HepG2 (cell line): ENCODE data around the gene VPS18. TPM values are rescaled to one million over a fixed set of nuclear protein-coding genes. Genes with fewer than 3 reads are reported as not detected.

ENCODE experiments used
- ATAC-seq: fragments of 200-7000 bp; cut with Tn5 transposase; 3 replicates; pipeline ENCODE4 v1.9.1; 2020; ENCODE audit warnings: mild to moderate bottlenecking, moderate library complexity
- BruUV-seq: library from RNA; stranded (reverse); fragments of 400-500 nt; replicated peaks from 2 replicates; lab custom pipeline; 2021; lab: Mats Ljungman, UMichigan
- CTCF ChIA-PET: fragments of 300-600 bp; formaldehyde crosslinking; extraction: SDS; loops from one replicate; lab custom pipeline; 2021; ENCODE audit warnings: low total read pairs, inconsistent platforms, low intra/inter-chr PET ratio; lab: Yijun Ruan, JAX
- POLR2A ChIA-PET: fragments of 350-600 bp; sonication (Branson Sonifier 250); formaldehyde crosslinking; loops from one replicate; lab custom pipeline; 2020; ENCODE audit warnings: antibody characterized with exemption, inconsistent platforms; lab: Yijun Ruan, JAX
- DNase-seq: peaks from one replicate; pipeline ENCODE4 v3.0.0-alpha.2; 2015; ENCODE audit warnings: low spot score
- FAIRE-seq: peaks from 3 replicates; lab custom pipeline; 2011; peaks lifted over from hg19 to GRCh38; lab: Jason Lieb, UNC
- H2AFZ ChIP-seq: one replicate; pipeline ENCODE4 v1.6.1; 2011; ENCODE audit warnings: low read length, inconsistent platforms
- H3K27ac ChIP-seq: fragments of 300-600 bp; 3 replicates; pipeline ENCODE4 v1.8.0; 2011; ENCODE audit warnings: mixed run types, mild to moderate bottlenecking, mixed read lengths, low read length, inconsistent platforms; ENCODE audit not compliant: insufficient read depth; ENCODE audit errors: extremely low read length
- H3K27me3 ChIP-seq, 2 experiments: fragments of 200-600 bp in 1 of 2; 2 replicates in 1 of 2; 3 replicates in 1 of 2; pipeline versions ENCODE4 v1.6.0 to v1.8.0; 2011; ENCODE audit warnings: low read length in 2 of 2, mild to moderate bottlenecking in 2 of 2, moderate library complexity in 2 of 2, inconsistent platforms in 1 of 2; ENCODE audit not compliant: insufficient read depth in 2 of 2, control insufficient read depth in 1 of 2
- H3K36me3 ChIP-seq, 2 experiments: fragments of 200-600 bp in 1 of 2; replicated peaks in 1 of 2; 2 replicates in 1 of 2; 3 replicates in 1 of 2; pipeline versions ENCODE4 v1.5.1 to v1.8.0; 2011; ENCODE audit warnings: low read length in 2 of 2, inconsistent platforms in 1 of 2; ENCODE audit not compliant: insufficient read depth in 2 of 2, control insufficient read depth in 1 of 2
- H3K4me1 ChIP-seq: 2 replicates; pipeline ENCODE4 v1.5.1; 2012; ENCODE audit warnings: low read length, inconsistent platforms; ENCODE audit not compliant: insufficient read depth
- H3K4me2 ChIP-seq: 2 replicates; pipeline ENCODE4 v1.6.0; 2011; ENCODE audit warnings: low read depth, low read length, inconsistent platforms
- H3K4me3 ChIP-seq, 3 experiments: fragments of 200-600 bp in 1 of 3; sonication (generic), shearing (Covaris generic) in 1 of 3; replicated peaks in 1 of 3; 2 replicates each; pipeline ENCODE4 v1.5.1; 2011 to 2016; ENCODE audit warnings: low read length in 3 of 3, inconsistent platforms in 2 of 3, low read depth in 2 of 3, mild to moderate bottlenecking in 2 of 3, control low read depth in 1 of 3, mixed read lengths in 1 of 3; ENCODE audit not compliant: insufficient read depth in 1 of 3
- H3K79me2 ChIP-seq: one replicate; pipeline ENCODE4 v1.6.1; 2011; ENCODE audit warnings: low read length, inconsistent platforms; ENCODE audit not compliant: insufficient read depth
- H3K9ac ChIP-seq: 2 replicates; pipeline ENCODE4 v1.6.0; 2011; ENCODE audit warnings: mild to moderate bottlenecking, low read depth, low read length, inconsistent platforms; ENCODE audit not compliant: insufficient read depth
- H3K9me3 ChIP-seq: 2 replicates; pipeline ENCODE4 v1.5.1; 2012; ENCODE audit warnings: mild to moderate bottlenecking, low read length
- H4K20me1 ChIP-seq: 2 replicates; pipeline ENCODE4 v1.6.0; 2011; ENCODE audit warnings: inconsistent platforms, mild to moderate bottlenecking, low read length, moderate library complexity; ENCODE audit not compliant: insufficient read depth
- POLR2A ChIP-seq, 2 experiments: IDR thresholded peaks; 2 replicates each; pipeline ENCODE4 v1.6.1; 2011; ENCODE audit warnings: low read depth in 2 of 2, low read length in 2 of 2, mild to moderate bottlenecking in 1 of 2, moderate library complexity in 1 of 2; ENCODE audit not compliant: insufficient read depth in 1 of 2
- RBFOX2 ChIP-seq: fragments of 200-400 bp; formaldehyde crosslinking; IDR thresholded peaks from 2 replicates; pipeline ENCODE4 v1.6.1; 2017; ENCODE audit warnings: low read depth, mild to moderate bottlenecking, low read length
- SRF ChIP-seq: IDR thresholded peaks from 2 replicates; pipeline ENCODE4 v1.6.1; 2011; ENCODE audit warnings: mild to moderate bottlenecking, low read depth, low read length, moderate library complexity
- ZNF251 ChIP-seq: sonication (generic); formaldehyde crosslinking; IDR thresholded peaks from 2 replicates; pipeline ENCODE4 v1.9.0; 2021; ENCODE audit warnings: mild to moderate bottlenecking, missing genetic modification reagents
- ZNF564 ChIP-seq: sonication (generic); formaldehyde crosslinking; IDR thresholded peaks from 2 replicates; pipeline ENCODE4 v1.8.1; 2023; ENCODE audit warnings: mild to moderate bottlenecking, missing genetic modification reagents
- WGBS: methylation state at CpG from one replicate; pipeline ENCODE4 v1.1.6; 2017; ENCODE audit warnings: low lambda C conversion rate; 5-methylcytosine and 5-hydroxymethylcytosine counted together
- in situ Hi-C: cut with HindIII; loops from 2 replicates; pipeline ENCODE4 v1.10.0; 2017; ENCODE audit warnings: low pct_unique_long_range_greater_than_20kb; ENCODE audit not compliant: extremely low pct_ligation_motif_present
- intact Hi-C: fragments of 100-400 bp; cut with micrococcal nuclease; formaldehyde crosslinking; loops from one replicate; pipeline ENCODE4 v1.10.0; 2022; ENCODE audit not compliant: unreplicated experiment
- polyA plus RNA-seq, 8 experiments: library from polyadenylated mRNA; depleted of rRNA in 3 of 8; stranded (reverse) in 7 of 8; unstranded in 1 of 8; fragments of >200 nt; fragmentation: Illumina TruSeq in 4 of 8; extraction: Trizol in 4 of 8; gene quantifications; 2 replicates each; pipeline versions ENCODE4 v1.2.1 to v1.2.3, GENCODE V29; 2011 to 2016; ENCODE audit warnings: low read depth in 4 of 8, missing spikeins in 1 of 8, mixed read lengths in 1 of 8; ENCODE audit not compliant: insufficient read depth in 1 of 8
- total RNA-seq, 5 experiments: library from RNA; depleted of rRNA; stranded (reverse); fragments of >200 nt; fragmentation: Illumina TruSeq; extraction: Trizol; gene quantifications; 2 replicates each; pipeline ENCODE4 v1.2.3, GENCODE V29; 2016; ENCODE audit warnings: low read depth in 1 of 5
- TF ChIP-seq, protein P1 (sequence below): sonication (generic); formaldehyde crosslinking; IDR thresholded peaks from 2 replicates; pipeline ENCODE4 v1.4.0; 2020; ENCODE audit warnings: missing genetic modification reagents

VPS18 gene
- total and polyA plus RNA-seq, 2 of the 13 experiments (the other 11 are each of a cell fraction or from before 2014, with no cell fraction given): 5.8 to 17.0 TPM

DNA sequence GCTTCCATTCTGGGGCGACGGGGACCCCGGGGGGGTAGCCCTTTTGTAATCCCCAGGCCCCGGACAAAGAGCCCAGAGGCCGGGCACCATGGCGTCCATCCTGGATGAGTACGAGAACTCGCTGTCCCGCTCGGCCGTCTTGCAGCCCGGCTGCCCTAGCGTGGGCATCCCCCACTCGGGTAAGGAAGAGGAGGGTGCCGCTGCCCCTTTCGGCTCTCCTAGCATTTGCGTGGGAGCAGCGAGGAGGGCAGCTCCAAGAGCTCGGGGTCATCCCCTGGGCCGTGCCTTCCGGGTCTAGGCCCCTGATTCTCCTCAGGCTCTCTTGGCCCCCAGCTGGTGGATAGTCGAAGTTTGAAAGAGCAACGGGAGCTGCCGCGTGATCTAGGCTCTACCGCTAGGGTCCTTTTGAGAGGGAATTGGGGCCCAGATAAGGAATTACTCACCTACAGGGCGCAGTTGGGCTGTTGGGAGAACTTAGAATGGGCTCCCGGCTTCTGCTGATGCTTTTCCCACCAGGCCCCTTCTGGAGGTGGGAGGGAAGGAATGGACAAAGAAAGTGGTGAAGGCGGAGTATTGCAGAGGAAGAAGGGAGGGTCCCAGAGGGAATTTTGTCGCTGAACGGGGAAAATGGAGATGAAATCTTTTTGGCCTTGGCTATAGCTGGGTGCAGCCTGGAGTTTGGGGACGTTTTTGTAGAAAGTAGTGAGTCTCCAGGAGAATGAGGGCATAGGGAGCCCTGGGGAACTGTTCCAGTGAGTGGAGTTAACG is 615 bp downstream of the VPS18 start (continued):
- TF ChIP-seq, protein P1, sequence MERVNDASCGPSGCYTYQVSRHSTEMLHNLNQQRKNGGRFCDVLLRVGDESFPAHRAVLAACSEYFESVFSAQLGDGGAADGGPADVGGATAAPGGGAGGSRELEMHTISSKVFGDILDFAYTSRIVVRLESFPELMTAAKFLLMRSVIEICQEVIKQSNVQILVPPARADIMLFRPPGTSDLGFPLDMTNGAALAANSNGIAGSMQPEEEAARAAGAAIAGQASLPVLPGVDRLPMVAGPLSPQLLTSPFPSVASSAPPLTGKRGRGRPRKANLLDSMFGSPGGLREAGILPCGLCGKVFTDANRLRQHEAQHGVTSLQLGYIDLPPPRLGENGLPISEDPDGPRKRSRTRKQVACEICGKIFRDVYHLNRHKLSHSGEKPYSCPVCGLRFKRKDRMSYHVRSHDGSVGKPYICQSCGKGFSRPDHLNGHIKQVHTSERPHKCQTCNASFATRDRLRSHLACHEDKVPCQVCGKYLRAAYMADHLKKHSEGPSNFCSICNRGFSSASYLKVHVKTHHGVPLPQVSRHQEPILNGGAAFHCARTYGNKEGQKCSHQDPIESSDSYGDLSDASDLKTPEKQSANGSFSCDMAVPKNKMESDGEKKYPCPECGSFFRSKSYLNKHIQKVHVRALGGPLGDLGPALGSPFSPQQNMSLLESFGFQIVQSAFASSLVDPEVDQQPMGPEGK (CRISPR knock-in tag): peak; percentile 52; the same call in 1 of the 2 replicates
- TF ChIP-seq ZNF564: no peak; the same call in 1 of the 2 replicates
- peak in 1 of 2 experiments; percentile 55; a peak in 2 of 4 replicates for TF ChIP-seq POLR2A (IDR thresholded peaks at IDR 0.05; ENCODE audit: insufficient read depth in 1 of 2, low read depth in 2 of 2, low read length in 2 of 2)
- 0 out of 2 replicates have a peak, but pooled peaks have one; percentile 17 for TF ChIP-seq SRF

DNA sequence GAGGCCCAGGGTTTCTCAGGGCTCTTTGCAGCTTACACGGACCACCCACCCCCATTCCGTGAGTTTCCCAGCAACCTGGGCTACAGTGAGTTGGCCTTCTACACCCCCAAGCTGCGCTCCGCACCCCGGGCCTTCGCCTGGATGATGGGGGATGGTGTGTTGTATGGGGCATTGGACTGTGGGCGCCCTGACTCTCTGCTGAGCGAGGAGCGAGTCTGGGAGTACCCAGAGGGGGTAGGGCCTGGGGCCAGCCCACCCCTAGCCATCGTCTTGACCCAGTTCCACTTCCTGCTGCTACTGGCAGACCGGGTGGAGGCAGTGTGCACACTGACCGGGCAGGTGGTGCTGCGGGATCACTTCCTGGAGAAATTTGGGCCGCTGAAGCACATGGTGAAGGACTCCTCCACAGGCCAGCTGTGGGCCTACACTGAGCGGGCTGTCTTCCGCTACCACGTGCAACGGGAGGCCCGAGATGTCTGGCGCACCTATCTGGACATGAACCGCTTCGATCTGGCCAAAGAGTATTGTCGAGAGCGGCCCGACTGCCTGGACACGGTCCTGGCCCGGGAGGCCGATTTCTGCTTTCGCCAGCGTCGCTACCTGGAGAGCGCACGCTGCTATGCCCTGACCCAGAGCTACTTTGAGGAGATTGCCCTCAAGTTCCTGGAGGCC is 5.4 kb downstream of the VPS18 start:
- CTCF ChIA-PET: no interaction called here
- H3K36me3 ChIP-seq: peaks cover 26 to 55% of the 10 kb centered on the region in 2 experiments

More for the DNA sequence above, 5.4 kb downstream of the VPS18 start:
- Histone ChIP-seq H3K4me1 (peaks cover 11% of the 10 kb centered on the region), H3K79me2 (peaks cover 14% of the 10 kb centered on the region), H2AFZ (no peak overlapping the region), H3K9ac (no peak overlapping the region), H3K4me2 (no peak overlapping the region), H3K4me3 (no peak overlapping the region), H4K20me1 (no peaks in the 10 kb centered on the region), H3K27me3 (no peaks in the 10 kb centered on the region), H3K9me3 (no peaks in the 10 kb centered on the region), H3K27ac (no peak overlapping the region)
- DNase-seq (no peak), ATAC-seq (no peak), FAIRE-seq (no peak)
- no TSS peak for BruUV-seq
- TF ChIP-seq ZNF251 (no peak), RBFOX2 (peak; percentile 15; the same call in 1 of the 2 replicates)
- 98% methylated on average over 19 of the region's 33 CpGs for WGBS
- in situ Hi-C loops: loop anchor here (5.0 to 10.0 kb wide), 3 partner anchors 205 to 315 kb away; partner anchors contain the start of gene RAD51
- POLR2A ChIA-PET: no interaction called here
- intact Hi-C loops: no loop called here
